Heart left ventricle (tissue), 13 donors: ENCODE measurements around the gene CD177.

Experiments
- POLR2A ChIP-seq, 2 donors: fragments of 450-650 bp; IDR thresholded peaks; one replicate each; pipeline ENCODE4 v1.6.1; 2017; ENCODE audit warnings: antibody characterized with exemption in 2 of 2, mild to moderate bottlenecking in 2 of 2, moderate library complexity in 2 of 2
- TF ChIP-seq, protein P1 (sequence below), 12 donors: fragments of 200-600 bp; sonication (generic) in 4 of 12; IDR thresholded peaks; one replicate each; pipeline versions ENCODE4 v1.5.0 to v1.8.0; 2018 to 2022; ENCODE audit warnings: antibody characterized with exemption in 12 of 12, mild to moderate bottlenecking in 5 of 12
- donor health status: ischemic (EF 13 %, LVEDD 7.1; RV severe dilation, severe dysfunction).
- donor health status: DM: no; HTN: yes; CAD: no.
- donor health status: DM: no; HTN: no; CAD: no.
- donor health status: ischemic (EF 25% LVEDD 6.9; RV normal size, moderate dysfunction).
- donor health status: ischemic (EF 25% LVEDD 5.7; RV mildly dilated, moderate dysfunction).
- donor health status: ischemic (EF 35%, LVEDD 5.7; RV mildly dilated, moderate dysfunction).
- donor health status: nonischemic (EF 11% LVEDD 7.7; RV severe dilation, severe dysfunction).
- donor health status: DM: yes; HTN: yes; CAD: no.
- donor health status: PGD.
- donor health status: ischemic (EF 29% LVEDD 5.4; RV normal size, mild dysfunction).
- donor health status: nonischemic (EF 23%, LVEDD 6.1; RV moderate dilation, normal function).

DNA sequence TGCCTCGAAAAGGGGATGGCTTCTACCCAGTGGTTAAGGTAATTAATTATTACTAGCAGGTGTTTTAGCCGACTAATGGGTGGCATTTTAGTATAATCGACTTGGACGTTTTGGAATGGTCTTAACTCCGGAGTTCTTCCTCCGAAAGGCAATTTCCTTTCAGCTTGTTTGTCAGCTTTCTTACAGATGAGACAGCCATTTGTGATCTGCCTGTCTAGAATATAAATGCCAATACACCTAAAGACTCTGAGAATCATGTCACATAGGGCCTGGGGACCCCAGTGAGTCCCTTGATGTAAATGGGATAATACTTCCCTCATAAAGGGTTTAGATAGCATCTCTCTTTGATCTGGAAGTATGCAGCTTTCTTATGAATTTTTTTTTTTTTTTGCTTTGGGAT lies 42.2 kb upstream of the CD177 start:
- no peak for TF ChIP-seq POLR2A (IDR thresholded peaks at IDR 0.05)
- TF ChIP-seq, protein P1, sequence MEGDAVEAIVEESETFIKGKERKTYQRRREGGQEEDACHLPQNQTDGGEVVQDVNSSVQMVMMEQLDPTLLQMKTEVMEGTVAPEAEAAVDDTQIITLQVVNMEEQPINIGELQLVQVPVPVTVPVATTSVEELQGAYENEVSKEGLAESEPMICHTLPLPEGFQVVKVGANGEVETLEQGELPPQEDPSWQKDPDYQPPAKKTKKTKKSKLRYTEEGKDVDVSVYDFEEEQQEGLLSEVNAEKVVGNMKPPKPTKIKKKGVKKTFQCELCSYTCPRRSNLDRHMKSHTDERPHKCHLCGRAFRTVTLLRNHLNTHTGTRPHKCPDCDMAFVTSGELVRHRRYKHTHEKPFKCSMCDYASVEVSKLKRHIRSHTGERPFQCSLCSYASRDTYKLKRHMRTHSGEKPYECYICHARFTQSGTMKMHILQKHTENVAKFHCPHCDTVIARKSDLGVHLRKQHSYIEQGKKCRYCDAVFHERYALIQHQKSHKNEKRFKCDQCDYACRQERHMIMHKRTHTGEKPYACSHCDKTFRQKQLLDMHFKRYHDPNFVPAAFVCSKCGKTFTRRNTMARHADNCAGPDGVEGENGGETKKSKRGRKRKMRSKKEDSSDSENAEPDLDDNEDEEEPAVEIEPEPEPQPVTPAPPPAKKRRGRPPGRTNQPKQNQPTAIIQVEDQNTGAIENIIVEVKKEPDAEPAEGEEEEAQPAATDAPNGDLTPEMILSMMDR (IDR thresholded peaks at IDR 0.05), result no peak
